ENCODE data around the gene TMEM256.

TMEM256 gene

DNA sequence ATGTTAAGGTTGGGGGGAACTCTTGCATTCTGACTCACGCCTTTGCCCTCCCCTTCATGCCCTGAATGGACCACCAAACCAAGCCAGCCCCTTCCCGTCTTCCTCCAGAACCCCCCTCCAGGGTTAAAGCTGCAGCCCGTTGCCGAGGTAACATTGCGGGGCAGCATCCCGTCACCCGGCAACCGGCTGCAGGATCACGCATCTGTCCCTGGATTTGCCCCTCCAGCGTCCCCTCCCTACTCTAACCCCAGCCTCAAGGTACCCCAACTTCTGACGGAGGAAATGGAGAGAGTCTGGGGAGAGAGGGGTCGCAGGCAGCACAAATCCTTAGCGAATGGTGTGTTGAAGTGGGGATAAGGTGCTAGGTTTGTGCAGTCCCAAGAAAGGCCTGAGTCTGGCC, 3.2 kb upstream of the TMEM256 start:
- no peak for DNase-seq

DNA sequence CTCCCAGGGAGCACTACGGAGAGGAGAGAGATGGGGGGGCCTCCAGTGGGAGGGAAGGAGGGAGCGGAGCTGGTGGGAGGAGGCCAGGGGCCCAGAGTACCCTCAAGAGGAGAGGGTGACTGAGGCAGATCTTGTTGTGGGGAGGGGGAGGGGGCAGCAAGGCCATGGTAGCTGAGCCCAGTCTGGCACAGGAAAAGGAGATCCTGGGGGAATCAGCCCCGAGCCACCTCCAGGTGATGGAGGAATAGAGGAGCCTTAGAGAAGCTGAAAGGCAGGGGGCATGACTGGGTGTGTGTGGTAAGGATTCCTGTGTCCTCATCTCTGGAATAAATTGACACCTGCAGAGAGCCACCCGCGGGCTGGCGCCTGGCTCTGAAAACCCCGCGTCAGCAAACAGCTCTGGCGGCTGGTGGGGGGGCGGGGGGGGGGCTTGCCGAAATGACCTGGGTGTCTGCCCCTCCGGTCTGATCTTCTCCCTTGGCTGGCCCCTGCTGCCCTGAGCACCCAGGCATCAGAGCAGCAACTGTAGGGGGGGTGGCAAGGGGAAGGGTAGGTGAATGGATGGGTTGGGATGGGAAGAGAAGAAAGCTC, 2.4 kb upstream of the TMEM256 start:
- no peak for DNase-seq

DNA sequence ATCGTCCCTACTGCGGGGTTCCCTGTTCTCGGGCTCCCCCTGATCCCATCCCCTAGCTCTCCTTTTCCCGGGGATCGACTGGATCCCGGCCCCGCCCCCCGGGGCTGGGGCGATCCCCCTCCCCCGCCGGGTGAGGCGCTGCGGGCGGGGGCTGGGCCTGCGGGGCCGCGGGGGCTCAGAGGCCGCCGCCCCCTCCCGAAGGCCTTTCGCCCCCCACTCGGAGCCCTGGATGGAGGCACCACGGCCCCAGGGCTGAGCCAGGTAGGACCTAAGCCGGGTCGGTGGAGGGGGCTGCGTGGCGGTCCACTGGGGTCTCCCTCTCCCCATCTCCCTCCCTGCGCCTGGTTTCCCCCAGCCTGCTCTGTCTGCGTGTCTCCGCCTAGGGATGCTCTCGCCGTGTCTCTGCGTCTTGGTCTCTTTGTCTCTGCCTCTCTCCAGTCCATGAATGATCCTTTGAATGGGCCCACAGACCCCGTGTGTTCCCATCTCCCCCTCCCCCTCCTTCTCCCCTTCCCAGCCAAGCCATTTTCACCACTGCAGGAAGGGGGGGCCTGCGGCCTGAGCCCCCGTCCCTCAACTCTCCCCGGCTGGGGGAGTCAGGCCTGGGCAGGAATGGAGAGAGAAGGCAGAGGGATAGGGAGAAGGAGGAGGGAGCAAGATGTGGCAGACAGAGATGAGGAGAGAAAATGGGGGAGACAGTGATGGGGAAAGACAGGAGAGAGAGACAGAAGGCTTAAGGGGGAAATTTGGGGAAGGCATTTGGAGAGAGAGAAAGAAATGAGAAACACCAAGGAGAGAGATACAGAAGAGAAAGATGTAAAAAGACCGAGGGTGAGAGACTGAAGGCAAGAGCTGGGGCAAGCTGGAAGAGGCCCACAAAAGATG, 1.7 kb upstream of the TMEM256 start:
- no peak for DNase-seq

DNA sequence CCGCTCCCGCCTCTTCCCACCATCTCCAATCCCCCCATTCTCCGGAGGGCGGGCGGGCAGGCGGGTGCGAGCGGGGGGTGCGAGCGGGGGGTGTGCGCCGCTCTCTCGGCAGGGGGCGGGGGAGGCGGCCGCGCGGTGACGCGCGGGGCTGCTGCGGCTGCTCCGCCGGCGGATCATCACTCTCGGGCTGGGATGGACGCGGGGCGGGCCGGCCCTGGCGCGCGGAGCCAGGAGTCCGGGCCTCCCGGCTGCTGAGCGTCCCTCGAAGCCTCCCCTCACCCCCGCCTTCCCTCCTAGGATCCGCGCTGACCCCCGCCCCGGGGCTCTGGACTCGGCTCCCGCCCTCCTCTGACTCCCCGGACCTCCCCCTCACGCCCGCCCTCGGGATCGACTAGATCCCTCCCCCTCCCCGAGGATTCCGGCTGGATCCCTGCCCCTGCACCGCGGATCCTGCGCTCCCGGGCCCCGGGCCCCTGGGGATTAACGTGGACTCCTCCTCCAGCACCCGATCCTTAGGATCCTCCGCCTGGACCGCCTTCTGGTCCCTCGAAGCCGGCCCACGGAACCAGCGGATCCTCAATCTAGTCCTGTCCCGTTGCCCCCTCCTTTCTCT, 946 bp upstream of the TMEM256 start:
- DNase-seq: peak; percentile 69

DNA sequence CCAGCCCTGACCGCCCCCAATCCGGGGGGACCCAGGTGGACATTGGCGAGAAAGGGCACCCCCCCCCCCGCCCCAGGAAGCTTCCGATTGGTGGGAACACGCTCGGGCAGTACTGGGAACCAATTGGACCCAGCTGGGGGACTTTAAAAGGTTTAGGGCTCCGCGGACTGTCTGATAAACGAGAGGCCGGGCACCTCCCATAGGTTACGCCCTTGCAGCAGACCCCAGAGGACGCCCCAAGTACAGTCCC, 245 bp downstream of the TMEM256 start:
- no peak for DNase-seq

DNA sequence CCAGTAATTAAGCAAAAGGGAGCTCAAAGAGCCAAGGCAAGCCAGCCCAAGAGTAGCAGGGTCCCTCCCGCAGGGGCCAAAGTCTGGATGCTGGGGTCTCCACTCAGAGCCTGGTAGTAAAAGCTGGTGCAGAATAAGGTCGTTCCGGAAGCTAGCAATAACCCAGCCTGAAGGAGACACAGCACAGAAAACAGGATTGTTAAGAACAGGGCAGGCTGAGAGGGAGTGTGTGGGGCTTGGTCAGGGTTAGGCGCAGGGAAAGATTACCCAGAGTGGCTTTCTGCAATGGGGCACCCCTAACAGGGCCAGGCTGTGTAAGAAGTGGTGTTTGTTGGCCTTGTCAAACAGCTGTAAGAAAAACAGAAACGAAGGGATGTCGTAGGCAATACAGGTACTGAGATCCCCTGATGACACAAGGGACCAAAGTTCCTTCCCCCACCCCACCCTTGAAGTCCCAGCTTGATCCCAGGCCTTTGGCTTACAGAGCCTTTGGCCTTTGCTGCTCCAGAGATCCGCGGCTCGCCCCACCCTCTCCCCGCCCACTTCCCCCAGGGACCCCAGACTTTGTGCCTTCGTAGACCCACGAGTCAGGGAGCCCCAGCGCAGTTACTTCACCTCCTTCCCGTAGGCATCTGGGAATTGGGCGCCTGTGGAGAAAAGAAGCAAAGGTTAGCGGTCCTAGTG, 712 bp downstream of the TMEM256 start:
- DNase-seq: peak; percentile 15

DNA sequence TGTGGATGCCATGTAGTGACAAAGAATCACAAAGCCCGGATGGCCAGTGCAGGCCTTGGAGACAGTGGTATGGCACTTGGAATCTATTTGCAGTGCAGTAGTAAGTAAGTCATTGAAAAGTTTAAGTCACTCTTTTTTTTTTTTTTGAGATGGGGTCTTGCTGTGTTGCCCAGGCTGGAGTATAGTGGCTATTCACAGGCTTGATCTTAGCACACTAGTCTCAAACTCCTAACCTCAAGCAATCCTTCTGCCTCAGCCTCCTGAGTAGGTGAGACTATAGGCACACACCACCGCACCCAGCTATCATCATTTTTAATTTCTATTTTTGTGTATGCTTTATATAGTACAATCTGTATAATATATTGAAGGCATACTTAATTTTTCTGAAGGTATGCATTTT, 5.3 kb downstream of the TMEM256 start:
- DNase-seq: no peak

DNA sequence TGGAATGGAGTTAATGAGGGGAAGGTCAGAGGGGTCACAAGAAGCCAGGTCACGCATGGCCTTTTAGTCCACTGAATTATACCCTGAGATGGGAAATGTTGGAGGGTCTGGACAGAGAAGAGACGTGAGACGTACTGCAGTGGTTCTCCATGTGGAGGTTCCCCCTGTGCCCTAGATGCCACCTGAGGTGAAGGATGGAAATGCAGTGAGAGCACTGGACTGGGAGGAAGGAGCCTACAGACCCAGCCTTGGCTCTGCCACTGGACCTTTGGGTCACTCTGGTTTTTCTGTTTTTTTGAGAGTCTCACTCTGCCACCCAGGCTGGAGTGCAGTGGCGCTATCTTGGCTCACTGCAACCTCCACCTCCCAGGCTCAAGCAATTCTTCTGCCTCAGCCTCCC, 7.8 kb downstream of the TMEM256 start:
- no peak for DNase-seq

DNA sequence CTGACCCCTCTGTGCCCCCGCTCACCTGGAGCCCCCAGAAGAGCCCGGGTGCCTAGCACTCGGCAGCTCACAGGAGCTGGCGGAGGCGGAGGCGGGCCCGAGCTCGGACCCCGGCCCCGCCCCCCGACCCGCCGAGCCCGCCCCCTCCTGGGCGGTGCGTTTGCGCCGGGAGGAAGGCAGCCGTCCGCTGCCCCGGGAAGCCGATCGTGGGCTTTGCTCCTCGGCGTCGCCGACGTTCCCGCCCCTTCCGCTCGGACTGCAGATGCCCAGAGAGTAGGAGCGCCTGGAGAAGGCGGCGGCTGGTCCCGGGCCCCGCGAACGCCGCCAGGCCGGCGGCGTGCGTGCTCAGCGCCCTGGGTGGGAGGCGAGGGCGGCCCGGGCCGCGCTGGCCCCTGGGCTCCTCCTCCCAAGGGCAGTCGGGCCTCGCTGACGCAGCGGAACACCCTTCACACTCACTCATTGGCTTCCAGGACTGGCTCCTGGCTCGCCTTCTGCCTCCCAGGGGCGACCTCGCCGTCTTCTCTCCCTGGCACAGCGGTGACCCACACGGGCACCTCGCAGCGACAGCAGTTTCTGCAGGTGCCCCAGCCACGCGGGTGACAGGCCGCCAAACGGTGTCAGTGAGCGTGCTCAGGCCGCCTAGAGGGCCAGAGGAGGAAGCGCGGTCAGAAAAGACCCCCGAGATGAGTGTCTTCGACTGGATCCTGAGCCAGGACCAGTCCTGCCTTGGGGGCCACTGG, 9.3 kb downstream of the TMEM256 start, which contains the start of gene PLSCR3:
PLSCR3 (minus strand) TSS at position 74 of the 740 bp plus-strand sequence. CDS start 415 bp downstream, outside the sequence.
- peak; percentile 77 for DNase-seq

DNA sequence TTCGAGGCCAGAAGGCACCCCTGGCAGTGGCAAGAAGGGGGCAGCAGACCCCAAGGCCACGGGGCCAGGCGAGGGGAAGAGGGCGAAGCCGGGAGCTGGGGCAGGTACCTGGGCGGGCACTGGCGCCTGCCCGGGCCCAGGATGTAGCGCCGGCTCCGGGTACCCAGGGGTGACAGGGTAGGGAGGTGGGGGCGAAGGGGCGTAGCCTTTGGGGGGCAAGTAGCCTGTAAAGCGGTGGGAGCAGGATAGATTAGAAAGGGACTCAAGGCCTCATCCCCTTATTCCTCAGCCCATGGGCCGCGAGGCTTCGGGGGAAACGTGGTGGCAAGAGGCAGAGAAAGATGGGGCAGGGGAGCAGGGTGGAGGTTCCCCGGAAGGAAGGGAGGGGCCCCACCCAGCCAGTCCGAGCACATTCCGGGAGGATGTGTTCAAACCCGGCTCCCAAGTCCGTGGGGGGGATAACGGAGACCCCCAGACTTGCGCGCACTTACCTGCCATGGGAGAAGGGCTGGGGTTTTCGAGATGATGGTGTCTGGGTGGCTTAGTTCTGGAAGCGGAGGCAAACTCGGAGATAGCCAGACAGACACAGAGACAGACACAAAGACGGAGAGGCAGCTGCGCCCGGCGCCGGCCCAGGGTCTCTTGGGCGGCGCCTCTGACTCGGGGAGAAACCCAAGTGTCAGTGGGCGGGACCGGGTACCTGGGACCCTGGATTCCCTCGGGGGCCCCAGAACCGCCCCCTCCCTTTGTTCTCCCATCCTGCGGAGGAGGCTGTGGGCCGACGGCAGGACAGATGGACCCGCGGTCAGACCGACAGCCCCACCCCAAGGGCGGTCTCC, 10.1 kb downstream of the TMEM256 start:
- DNase-seq: peak; percentile 50

DNA sequence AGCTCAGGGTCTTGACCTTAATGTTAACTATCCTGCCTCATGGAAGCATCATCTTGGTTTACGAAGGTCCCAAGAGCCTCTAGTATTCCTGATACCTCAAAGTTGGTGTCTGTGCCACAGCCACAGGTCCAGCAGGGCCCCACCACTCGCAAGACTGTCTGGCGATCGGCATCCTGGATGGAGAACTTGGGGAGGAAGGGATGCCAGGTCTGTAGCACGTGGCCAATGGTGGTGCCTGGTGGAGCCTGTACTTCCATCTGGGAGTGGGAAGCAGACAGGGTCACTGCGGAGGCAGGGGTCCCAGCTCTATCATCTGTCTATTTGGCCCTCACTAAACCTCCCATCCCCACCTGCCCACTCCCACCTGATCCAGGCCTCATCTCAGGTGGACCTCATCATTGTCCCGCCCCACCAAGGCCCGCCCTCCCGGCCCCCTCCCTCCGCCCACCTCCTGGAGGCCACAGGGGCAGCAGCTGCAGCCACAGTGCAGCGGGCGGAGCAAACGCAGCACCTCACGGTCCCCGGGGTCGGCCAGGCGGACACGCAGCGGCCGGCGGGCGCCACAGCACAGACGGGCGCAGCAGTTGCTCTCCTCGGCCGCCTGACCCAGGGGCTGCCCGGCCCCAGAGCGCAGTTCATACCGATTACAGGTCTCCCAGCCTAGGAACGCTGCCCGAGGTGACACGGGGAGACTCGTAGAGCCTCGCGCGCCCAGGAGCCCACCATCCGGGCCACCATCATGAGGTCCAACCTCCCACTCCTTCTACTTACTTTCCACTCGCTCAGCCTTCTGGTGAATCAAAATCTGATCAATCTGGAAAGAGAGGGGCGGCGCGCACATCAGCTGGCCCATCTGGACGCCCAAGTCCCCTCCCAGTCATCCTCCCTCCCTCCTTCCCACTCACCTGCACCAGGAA, 10.9 kb downstream of the TMEM256 start:
- no peak for DNase-seq

DNA sequence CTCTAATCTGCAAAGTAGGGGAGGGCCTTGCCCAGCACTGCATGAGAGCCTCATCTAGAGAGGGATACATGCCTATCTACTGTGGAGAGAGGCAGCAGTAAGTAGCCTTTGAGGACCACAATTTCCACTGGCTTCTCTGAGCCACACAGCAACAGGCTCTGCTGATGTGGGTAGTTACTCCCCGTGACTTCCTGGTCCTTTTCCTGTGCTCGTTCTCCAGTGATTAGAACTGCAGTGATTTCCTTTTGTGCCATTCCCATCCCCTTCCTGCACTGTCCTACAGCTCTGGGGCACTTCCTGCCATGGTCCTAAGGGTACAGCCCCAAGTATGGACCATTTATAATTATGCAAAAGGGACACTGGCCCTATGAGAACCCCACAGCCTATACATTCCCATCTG, 12.6 kb downstream of the TMEM256 start:
- no peak for DNase-seq

DNA sequence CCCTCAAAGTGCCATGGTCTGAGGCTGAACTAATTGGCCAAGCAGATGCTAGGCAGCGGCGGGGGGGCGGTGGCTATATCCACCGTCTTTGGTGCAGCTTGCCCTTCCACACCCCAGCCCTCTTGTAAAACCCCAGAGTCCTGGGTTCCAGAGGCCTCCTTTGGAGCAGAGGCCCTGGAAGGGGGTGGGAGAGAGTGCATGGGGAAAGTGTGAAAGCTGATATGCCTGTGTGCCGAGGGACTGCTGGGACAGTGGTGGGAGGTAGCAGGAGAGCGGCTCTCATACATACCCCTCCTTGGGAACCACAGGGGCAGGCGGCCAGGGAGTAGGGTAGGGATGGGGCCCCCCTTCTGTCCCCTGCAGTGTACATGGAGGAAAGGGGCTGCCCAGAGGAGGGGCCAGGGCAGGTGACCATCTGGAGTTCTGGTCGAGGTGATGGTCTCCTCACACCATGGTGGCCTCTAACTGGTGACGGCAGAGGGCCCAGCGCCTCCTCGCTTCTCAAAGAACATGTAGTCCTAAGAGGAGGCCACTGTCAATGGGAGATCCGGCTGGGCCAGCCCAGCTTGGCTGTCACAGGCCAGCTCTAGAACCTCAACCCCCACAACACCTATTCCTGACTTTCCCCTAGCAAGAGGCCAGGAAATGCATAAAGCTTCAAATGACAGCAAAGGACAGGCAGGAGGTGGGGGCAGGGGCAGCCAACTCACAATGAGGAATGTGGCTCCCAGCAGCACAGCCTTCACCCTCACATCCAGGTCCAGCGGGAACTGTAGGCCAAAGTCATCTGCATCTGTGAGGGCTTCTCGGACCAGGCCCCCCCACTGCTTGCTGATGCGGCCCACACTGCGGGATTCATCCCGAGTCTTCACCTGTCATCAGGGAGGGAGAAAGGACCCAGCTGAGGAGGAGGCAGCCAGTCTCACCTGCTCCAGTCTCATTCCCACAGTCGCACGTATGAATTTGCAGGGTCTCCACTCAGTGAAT, 13.7 kb downstream of the TMEM256 start:
- DNase-seq: no peak

DNA sequence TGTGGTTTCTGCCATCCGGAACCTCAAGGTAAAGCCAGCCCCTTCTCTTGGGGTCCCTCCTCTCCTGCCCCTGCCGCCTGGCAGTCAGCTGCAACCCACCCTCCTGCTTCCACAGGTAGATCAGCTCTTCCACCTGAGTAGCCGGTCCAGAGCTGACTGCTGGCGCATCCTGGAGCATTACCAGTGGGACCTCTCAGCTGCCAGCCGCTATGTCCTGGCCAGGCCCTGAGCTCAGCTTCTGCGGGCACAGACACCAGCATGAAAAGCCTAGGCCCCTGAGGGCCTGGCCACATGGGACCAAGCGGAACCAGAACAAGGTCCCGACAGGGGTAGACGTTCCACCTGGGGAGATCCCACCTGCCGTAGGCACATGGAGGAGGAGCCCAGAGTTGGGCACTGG, 15.0 kb downstream of the TMEM256 start:
- DNase-seq: no peak

DNA sequence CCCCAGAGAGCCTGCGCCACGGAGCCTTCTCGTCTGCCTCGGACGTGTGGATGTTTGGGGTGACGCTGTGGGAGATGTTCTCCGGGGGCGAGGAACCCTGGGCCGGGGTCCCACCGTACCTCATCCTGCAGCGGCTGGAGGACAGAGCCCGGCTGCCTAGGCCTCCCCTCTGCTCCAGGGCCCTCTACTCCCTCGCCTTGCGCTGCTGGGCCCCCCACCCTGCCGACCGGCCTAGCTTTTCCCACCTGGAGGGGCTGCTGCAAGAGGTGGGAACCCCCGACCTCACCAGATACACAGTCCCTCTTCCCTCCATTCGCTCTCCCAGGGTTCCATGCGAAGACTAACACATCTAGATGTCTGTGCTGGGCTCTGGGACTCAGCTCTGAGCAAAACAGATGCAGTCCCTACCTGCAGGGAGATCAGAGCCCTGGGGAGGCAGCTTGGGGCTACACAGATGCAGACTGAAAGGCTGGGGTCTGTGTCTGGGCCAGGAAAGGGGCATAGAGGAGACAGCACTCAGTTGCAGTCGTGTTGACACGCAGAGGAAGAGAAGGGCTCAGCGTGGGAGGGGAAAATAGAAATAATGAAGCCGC, 19.3 kb downstream of the TMEM256 start:
- no peak for DNase-seq

DNA sequence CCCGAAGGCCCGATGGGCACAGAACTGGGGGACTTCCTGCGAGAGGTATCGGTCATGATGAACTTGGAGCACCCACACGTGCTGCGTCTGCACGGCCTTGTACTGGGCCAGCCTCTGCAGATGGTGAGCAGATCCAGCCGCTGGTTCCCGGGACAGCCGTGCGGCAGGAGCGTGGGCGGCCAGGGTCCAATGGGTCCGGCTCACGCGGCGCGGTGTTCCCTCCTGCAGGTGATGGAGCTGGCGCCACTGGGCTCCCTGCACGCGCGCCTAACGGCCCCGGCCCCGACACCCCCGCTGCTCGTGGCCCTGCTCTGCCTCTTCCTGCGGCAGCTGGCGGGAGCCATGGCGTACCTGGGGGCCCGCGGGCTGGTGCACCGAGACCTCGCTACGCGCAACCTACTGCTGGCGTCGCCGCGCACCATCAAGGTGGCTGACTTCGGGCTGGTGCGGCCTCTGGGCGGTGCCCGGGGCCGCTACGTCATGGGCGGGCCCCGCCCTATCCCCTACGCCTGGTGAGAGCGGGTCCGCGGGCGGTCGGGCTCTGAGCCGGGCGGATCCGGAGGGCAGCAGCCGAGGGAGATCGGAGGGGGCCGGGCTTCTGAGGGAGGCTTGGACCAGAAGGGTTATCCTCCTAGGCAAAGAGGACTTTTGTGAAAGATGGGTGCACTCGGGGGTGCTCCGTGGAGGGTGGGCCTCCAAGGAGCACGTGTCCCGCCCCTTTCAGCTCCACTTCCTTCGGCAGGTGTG, 20.0 kb downstream of the TMEM256 start:
- DNase-seq: peak; percentile 71

DNA sequence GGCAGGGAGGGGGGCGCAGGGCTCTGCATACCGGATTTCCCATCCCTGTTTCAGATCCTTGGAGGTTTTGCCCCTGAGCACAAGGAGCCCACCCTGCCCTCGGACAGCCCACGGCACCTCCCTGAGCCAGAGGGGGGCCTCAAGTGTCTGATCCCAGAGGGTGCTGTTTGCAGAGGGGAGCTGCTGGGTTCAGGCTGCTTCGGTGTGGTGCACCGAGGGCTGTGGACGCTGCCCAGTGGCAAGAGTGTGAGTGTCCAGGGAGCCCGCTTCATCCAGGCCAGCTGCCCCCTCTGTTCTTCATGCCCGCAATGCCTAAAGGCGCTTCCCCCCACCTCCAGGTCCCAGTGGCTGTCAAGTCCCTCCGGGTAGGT, 20.5 kb downstream of the TMEM256 start:
- no peak for DNase-seq

DNA sequence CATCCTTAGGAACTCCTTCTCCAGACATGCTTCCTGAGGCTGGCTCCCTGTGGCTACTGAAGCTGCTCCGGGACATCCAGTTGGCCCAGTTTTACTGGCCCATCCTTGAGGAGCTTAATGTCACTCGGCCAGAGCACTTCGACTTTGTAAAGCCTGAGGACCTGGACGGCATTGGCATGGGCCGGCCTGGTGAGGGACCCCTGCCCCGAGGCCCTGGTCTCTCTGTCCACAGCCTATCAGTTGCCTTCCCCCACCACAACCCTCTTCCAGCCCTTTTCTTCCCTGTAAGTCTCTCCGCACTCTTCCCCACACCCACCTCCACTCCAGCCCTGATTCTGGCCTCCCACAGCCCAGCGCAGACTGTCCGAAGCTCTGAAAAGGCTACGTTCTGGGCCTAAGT, 21.0 kb downstream of the TMEM256 start:
- DNase-seq: no peak
